ENCODE data around the gene GALT.

GALT gene

GRCh38 chr9:34655394-34655793 lies 8.9 kb downstream of the GALT start:
- no peak for TF ChIP-seq CTCF (IDR thresholded peaks at IDR 0.05; ENCODE audit: extremely low read depth, missing control alignments)
- no peak for DNase-seq (ENCODE audit: low spot score)

- no peak for DNase-seq (ENCODE audit: low spot score)
- no peak for TF ChIP-seq CTCF (IDR thresholded peaks at IDR 0.05; ENCODE audit: extremely low read depth, missing control alignments)
Observed at GRCh38 chr9:34656992-34657391, 10.5 kb downstream of the GALT start.

GRCh38 chr9:34658461-34658860 lies 12.0 kb downstream of the GALT start:
- no peak for DNase-seq (ENCODE audit: low spot score)
- TF ChIP-seq CTCF (IDR thresholded peaks at IDR 0.05; ENCODE audit: extremely low read depth, missing control alignments) = no peak

GRCh38 chr9:34659592-34660253 lies 13.2 kb downstream of the GALT start:
- TF ChIP-seq CTCF (IDR thresholded peaks at IDR 0.05; ENCODE audit: extremely low read depth, missing control alignments) = no peak
- no peak for DNase-seq (ENCODE audit: low spot score)

GRCh38 chr9:34662526-34663302 lies 16.2 kb downstream of the GALT start, which contains the start of gene CCL27:
CCL27 (minus strand) TSS chr9:34662657; CDS start chr9:34662633, 24 bp downstream.
- TF ChIP-seq CTCF (IDR thresholded peaks at IDR 0.05; ENCODE audit: extremely low read depth, missing control alignments) = no peak
- no peak for DNase-seq (ENCODE audit: low spot score)

GRCh38 chr9:34663303-34663605 lies 16.8 kb downstream of the GALT start:
- no peak for TF ChIP-seq CTCF (IDR thresholded peaks at IDR 0.05; ENCODE audit: extremely low read depth, missing control alignments)
- no peak for DNase-seq (ENCODE audit: low spot score)

GRCh38 chr9:34664281-34665066 lies 18.0 kb downstream of the GALT start:
- peak; percentile 79 for TF ChIP-seq CTCF (IDR thresholded peaks at IDR 0.05; ENCODE audit: extremely low read depth, missing control alignments)
- DNase-seq (ENCODE audit: low spot score) = peak; percentile 79

All from GM20000 (cell line).